ENCODE data around the gene RNH1. TPM values are rescaled to one million over a fixed set of nuclear protein-coding genes. Genes with fewer than 3 reads are reported as not detected.

The RNH1 gene
- polyA plus RNA-seq, 1 of the 3 experiments (the other 2 are of a cell fraction) = 147 TPM

GRCh38 chr11:506238-506994 is 626 bp downstream of the RNH1 start (continued):
- TF ChIP-seq EZH2phosphoT487 (IDR thresholded peaks at IDR 0.05; ENCODE audit: borderline replicate concordance, low read depth) = no peak
- peak; percentile 63 for TF ChIP-seq SIN3A (IDR thresholded peaks at IDR 0.05; ENCODE audit: borderline replicate concordance, low read depth, low read length)
- TF ChIP-seq ELF1 (IDR thresholded peaks at IDR 0.05) = peak; percentile 93
- TF ChIP-seq TCF12 (IDR thresholded peaks at IDR 0.05) = no peak

DNA sequence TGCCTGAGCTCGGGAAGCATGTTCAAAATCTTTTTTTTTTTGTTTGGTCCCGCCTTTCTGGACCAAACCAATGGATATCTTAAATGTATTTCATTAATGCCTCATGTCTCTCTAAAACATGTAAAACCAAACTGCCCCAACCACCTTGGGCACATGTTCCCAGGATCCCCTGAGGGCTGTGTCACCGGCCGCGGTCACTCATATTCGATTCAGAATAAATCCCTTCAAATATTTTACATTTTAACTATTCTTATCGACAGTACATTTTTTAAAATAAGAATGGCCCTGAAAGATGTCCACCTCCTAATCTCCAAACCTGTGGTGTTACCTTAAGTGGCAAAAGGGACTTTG is 2.1 kb downstream of the RNH1 start:
- Histone ChIP-seq H3K4me2 (peak overlapping the region; percentile 93), H4K20me1 (ENCODE audit: insufficient read depth) (0 out of 2 replicates have a peak, but pooled peaks cover 7% of the 10 kb centered on the region), H3K36me3 (replicated peaks in 1 of 2; ENCODE audit: control insufficient read depth in 1 of 2, insufficient read depth in 2 of 2, low read length in 1 of 2) (peaks cover 6 to 28% of the 10 kb centered on the region in 2 experiments), H3K9me2 (no peaks in the 10 kb centered on the region), H3K27ac (ENCODE audit: low read depth in 2 of 2, low read length in 1 of 2) (no peak overlapping the region; a peak in 2 of 4 replicates), H3K9ac (peak overlapping the region; percentile 91; the same call in 1 of the 2 replicates), H3K4me3 (ENCODE audit: low read depth in 2 of 2, low read length in 1 of 2) (peak overlapping the region in 1 of 2 experiments; percentile 86; a peak in 2 of 4 replicates), H3K9me3 (no peaks in the 10 kb centered on the region), H3K4me1 (ENCODE audit: control insufficient read depth in 1 of 2, insufficient read depth in 2 of 2, low read depth in 1 of 2, low read length in 1 of 2) (peaks cover 7 to 9% of the 10 kb centered on the region in 2 experiments; a peak in 2 of 4 replicates), H3K27me3 (ENCODE audit: insufficient read depth) (no peaks in the 10 kb centered on the region), H3K79me2 (ENCODE audit: insufficient read depth) (peaks cover 61% of the 10 kb centered on the region), H3F3A (replicated peaks; ENCODE audit: insufficient read depth) (peaks cover 4% of the 10 kb centered on the region), H2AFZ (ENCODE audit: low read depth) (no peak overlapping the region)
- ChIA-PET POLR2A (no interaction called here), CTCF (interaction anchor here (0.6 to 1.2 kb wide), 3 partner anchors 55 to 255 kb away, joined by 3 read pairs; partner anchors contain the start of gene PTDSS2)
- TF ChIP-seq RAD21 (IDR thresholded peaks at IDR 0.05; ENCODE audit: low read length) (no peak), MEF2A (IDR thresholded peaks at IDR 0.05; ENCODE audit: borderline replicate concordance, low read depth) (no peak), ELF1 (IDR thresholded peaks at IDR 0.05) (no peak), YY1 (IDR thresholded peaks at IDR 0.05; ENCODE audit: low read depth) (no peak), CHD2 (IDR thresholded peaks at IDR 0.05; ENCODE audit: low read length, partially characterized antibody) (no peak), NFIC (IDR thresholded peaks at IDR 0.05; ENCODE audit: borderline replicate concordance) (no peak), GABPA (IDR thresholded peaks at IDR 0.05; ENCODE audit: low read depth) (no peak), EZH2phosphoT487 (IDR thresholded peaks at IDR 0.05; ENCODE audit: borderline replicate concordance, low read depth) (no peak), JUND (IDR thresholded peaks at IDR 0.05) (no peak), POLR2AphosphoS5 (IDR thresholded peaks at IDR 0.05; ENCODE audit: low read depth, low read length) (no peak), TAF1 (IDR thresholded peaks at IDR 0.05; ENCODE audit: borderline replicate concordance, low read depth, low read length) (no peak), SIN3A (IDR thresholded peaks at IDR 0.05; ENCODE audit: borderline replicate concordance, low read depth, low read length) (no peak), TCF12 (IDR thresholded peaks at IDR 0.05) (no peak), FOXM1 (IDR thresholded peaks at IDR 0.05; ENCODE audit: low read depth) (no peak), MXI1 (IDR thresholded peaks at IDR 0.05; ENCODE audit: low read depth, low read length) (no peak)
- TF ChIP-seq, protein P1, sequence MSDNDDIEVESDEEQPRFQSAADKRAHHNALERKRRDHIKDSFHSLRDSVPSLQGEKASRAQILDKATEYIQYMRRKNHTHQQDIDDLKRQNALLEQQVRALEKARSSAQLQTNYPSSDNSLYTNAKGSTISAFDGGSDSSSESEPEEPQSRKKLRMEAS (IDR thresholded peaks at IDR 0.05; ENCODE audit: low read depth) = no peak
- TF ChIP-seq, protein P2, sequence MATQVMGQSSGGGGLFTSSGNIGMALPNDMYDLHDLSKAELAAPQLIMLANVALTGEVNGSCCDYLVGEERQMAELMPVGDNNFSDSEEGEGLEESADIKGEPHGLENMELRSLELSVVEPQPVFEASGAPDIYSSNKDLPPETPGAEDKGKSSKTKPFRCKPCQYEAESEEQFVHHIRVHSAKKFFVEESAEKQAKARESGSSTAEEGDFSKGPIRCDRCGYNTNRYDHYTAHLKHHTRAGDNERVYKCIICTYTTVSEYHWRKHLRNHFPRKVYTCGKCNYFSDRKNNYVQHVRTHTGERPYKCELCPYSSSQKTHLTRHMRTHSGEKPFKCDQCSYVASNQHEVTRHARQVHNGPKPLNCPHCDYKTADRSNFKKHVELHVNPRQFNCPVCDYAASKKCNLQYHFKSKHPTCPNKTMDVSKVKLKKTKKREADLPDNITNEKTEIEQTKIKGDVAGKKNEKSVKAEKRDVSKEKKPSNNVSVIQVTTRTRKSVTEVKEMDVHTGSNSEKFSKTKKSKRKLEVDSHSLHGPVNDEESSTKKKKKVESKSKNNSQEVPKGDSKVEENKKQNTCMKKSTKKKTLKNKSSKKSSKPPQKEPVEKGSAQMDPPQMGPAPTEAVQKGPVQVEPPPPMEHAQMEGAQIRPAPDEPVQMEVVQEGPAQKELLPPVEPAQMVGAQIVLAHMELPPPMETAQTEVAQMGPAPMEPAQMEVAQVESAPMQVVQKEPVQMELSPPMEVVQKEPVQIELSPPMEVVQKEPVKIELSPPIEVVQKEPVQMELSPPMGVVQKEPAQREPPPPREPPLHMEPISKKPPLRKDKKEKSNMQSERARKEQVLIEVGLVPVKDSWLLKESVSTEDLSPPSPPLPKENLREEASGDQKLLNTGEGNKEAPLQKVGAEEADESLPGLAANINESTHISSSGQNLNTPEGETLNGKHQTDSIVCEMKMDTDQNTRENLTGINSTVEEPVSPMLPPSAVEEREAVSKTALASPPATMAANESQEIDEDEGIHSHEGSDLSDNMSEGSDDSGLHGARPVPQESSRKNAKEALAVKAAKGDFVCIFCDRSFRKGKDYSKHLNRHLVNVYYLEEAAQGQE (IDR thresholded peaks at IDR 0.05; ENCODE audit: low read depth, low read length) = no peak
- 96% methylated on average over 7 of the region's 7 CpGs for WGBS (ENCODE audit: low lambda C conversion rate)
- DNase-seq = no peak

Data from SK-N-SH (cell line).